ENCODE data around the gene INHBA. TPM values are rescaled to one million over a fixed set of nuclear protein-coding genes. Genes with fewer than 3 reads are reported as not detected.

Gene INHBA
- total RNA-seq, 1 donor from 2014 or later: 0.16 TPM

DNA sequence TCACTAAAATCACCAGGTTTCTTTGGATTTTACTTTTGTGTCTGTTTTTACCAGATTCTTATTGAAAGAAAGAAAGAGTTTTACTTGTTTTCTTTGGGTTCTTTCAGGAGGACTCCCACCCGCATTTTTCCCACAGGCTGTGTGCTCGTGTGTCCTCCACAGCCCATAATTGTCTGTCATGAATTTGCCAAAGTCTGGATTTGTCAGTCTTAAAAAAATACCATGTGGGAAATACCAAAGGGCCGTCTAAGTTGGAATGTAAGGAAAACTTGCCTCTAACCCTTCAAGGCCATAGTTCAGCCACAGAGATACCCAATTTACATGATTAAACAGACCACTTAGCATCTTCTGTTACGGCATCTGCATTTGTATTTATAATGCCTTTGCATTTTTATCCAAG, 41.3 kb upstream of the INHBA start:
- Mint-ChIP-seq H3K27ac (no peak overlapping the region), H3K36me3 (ENCODE audit: low read depth) (peaks cover 3% of the 10 kb centered on the region), H3K4me1 (no peaks in the 10 kb centered on the region), H3K27me3 (no peaks in the 10 kb centered on the region), H3K4me3 (no peak overlapping the region), H3K9me3 (peaks cover 25% of the 10 kb centered on the region)
- ATAC-seq (ENCODE audit: low read depth) (no peak), DNase-seq (no peak)
- POLR2A ChIA-PET: no interaction called here
- intact Hi-C loops (cut with micrococcal nuclease): no loop called here
- TF ChIP-seq, protein P1, sequence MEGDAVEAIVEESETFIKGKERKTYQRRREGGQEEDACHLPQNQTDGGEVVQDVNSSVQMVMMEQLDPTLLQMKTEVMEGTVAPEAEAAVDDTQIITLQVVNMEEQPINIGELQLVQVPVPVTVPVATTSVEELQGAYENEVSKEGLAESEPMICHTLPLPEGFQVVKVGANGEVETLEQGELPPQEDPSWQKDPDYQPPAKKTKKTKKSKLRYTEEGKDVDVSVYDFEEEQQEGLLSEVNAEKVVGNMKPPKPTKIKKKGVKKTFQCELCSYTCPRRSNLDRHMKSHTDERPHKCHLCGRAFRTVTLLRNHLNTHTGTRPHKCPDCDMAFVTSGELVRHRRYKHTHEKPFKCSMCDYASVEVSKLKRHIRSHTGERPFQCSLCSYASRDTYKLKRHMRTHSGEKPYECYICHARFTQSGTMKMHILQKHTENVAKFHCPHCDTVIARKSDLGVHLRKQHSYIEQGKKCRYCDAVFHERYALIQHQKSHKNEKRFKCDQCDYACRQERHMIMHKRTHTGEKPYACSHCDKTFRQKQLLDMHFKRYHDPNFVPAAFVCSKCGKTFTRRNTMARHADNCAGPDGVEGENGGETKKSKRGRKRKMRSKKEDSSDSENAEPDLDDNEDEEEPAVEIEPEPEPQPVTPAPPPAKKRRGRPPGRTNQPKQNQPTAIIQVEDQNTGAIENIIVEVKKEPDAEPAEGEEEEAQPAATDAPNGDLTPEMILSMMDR (IDR thresholded peaks at IDR 0.05): no peak
- CTCF ChIA-PET: no interaction called here

DNA sequence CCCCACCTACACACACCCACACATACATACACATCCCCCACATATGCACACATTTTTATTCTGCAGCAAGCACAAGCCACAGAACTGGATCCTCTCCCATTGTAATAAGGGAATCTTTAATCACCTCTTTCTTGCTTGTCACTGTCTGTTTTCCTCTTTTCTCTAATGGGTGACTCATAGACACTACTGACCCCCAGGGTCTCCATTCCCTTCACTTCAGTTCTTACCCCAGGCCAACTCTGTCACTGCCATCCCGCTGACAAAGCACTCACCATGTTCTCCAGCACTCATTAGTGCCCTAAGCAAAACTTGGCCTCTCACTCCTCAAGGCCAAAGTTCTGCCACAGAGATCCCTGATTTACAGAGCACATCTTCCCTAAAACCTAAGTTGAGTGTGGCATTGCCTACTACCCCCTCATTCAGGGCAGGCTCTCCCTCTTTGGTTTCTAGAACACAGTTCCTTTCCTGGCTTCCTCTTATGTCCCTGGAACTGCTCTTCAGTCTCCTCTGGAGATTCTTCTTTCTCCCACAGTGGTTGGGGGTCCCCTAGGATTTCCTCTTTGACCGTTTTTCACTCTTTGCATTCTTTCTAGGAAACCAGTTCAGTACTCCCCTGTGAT, 39.6 kb upstream of the INHBA start:
- peaks cover 21% of the 10 kb centered on the region for H3K9me3 Mint-ChIP-seq
- CTCF ChIA-PET: no interaction called here
- DNase-seq: no peak
- H3K4me1 Mint-ChIP-seq: no peaks in the 10 kb centered on the region
- H3K36me3 Mint-ChIP-seq (ENCODE audit: low read depth): peaks cover 3% of the 10 kb centered on the region
- H3K27me3 Mint-ChIP-seq: no peaks in the 10 kb centered on the region
- no peak for ATAC-seq (ENCODE audit: low read depth)
- POLR2A ChIA-PET: no interaction called here
- H3K27ac Mint-ChIP-seq: no peak overlapping the region
- H3K4me3 Mint-ChIP-seq: no peak overlapping the region
- intact Hi-C loops (cut with micrococcal nuclease): no loop called here
- TF ChIP-seq, protein P1 (IDR thresholded peaks at IDR 0.05): no peak

DNA sequence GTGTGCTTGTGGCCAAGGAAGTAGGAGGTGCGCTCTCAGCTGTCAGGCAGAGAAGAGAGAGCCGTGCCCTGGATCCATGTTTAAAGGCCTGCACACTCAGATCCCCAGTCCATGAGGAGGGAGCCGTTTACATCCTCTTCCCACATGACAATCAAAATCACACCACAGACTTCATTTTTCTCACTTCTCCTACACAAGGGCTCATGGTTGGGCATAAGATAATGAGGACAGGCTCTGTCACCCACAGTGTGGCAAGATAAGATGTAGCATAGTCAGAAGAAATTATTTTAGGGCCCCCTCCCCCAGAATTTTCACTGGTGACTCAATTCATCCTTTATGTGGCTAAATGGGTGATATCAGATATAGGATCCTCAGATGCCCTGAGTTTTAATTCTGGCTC, 35.9 kb upstream of the INHBA start:
- ChIA-PET POLR2A (no interaction called here), CTCF (no interaction called here)
- Mint-ChIP-seq H3K9me3 (peaks cover 17% of the 10 kb centered on the region), H3K27me3 (no peaks in the 10 kb centered on the region), H3K36me3 (ENCODE audit: low read depth) (peaks cover 3% of the 10 kb centered on the region), H3K27ac (no peak overlapping the region), H3K4me1 (no peaks in the 10 kb centered on the region), H3K4me3 (no peak overlapping the region)
- intact Hi-C loops (cut with micrococcal nuclease): no loop called here
- ATAC-seq (ENCODE audit: low read depth) (no peak), DNase-seq (no peak)
- TF ChIP-seq, protein P1 (IDR thresholded peaks at IDR 0.05): no peak

DNA sequence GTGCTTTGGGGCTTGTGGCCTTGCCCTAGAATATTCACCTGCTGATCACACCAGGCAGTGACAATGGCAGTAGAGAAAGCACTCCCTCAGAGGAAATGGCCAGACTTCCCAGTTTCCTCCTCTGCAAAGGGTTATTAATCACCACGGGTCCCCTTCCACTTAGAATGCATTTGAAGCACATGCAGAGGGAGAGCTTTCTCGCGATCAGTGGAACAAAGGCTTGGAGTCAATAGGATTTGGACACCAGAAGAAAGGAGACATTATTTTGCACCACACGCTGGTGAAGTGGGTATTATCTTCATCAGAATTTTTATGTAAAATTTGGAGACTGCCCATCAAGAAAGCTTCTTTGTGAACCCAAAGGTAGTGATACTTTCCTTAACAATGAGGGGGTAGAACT, 35.4 kb upstream of the INHBA start:
- no peaks in the 10 kb centered on the region for H3K27me3 Mint-ChIP-seq
- no peak for ATAC-seq (ENCODE audit: low read depth)
- no peaks in the 10 kb centered on the region for H3K4me1 Mint-ChIP-seq
- DNase-seq: no peak
- TF ChIP-seq, protein P1 (IDR thresholded peaks at IDR 0.05): no peak
- H3K27ac Mint-ChIP-seq: no peak overlapping the region
- ChIA-PET POLR2A (no interaction called here), CTCF (no interaction called here)
- peaks cover 3% of the 10 kb centered on the region for H3K36me3 Mint-ChIP-seq (ENCODE audit: low read depth)
- intact Hi-C loops (cut with micrococcal nuclease): no loop called here
- H3K9me3 Mint-ChIP-seq: peaks cover 17% of the 10 kb centered on the region
- H3K4me3 Mint-ChIP-seq: no peak overlapping the region

DNA sequence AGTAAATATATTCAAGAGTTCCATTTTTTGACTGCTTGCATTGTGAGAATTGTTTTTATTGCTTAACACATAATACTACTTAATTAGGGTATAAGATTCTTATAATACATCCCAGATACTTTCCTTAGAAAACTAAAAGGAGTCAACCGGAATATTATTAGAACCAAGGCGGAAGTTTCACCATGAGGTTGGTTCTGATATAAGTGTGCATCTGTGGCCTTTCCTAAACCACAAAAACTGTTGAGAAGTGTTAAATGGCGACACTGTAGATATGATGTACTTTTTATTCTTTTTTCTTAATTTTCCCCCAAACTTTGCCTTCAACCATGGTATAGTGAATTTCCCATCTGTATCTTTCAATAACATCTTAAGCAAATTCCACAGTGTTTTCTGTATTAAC, 32.3 kb upstream of the INHBA start:
- DNase-seq (no peak), ATAC-seq (ENCODE audit: low read depth) (no peak)
- Mint-ChIP-seq H3K36me3 (ENCODE audit: low read depth) (no peaks in the 10 kb centered on the region), H3K27ac (no peak overlapping the region), H3K4me1 (peaks cover 15% of the 10 kb centered on the region), H3K4me3 (no peak overlapping the region), H3K27me3 (no peaks in the 10 kb centered on the region), H3K9me3 (no peaks in the 10 kb centered on the region)
- TF ChIP-seq, protein P1 (IDR thresholded peaks at IDR 0.05): no peak
- intact Hi-C loops (cut with micrococcal nuclease): no loop called here
- ChIA-PET CTCF (no interaction called here), POLR2A (no interaction called here)

Measured in activated B cell treated with CpG ODN at 0.5 μM for 24 hours (primary cell).